Hippocampal formation (tissue), 2 donors: ENCODE results near the gene MRGPRE.

Experiments used
- DNase-seq, 2 donors: peaks; one replicate each; lab custom pipeline; 2025; lab: John Stamatoyannopoulos, UW

Gene MRGPRE

DNA sequence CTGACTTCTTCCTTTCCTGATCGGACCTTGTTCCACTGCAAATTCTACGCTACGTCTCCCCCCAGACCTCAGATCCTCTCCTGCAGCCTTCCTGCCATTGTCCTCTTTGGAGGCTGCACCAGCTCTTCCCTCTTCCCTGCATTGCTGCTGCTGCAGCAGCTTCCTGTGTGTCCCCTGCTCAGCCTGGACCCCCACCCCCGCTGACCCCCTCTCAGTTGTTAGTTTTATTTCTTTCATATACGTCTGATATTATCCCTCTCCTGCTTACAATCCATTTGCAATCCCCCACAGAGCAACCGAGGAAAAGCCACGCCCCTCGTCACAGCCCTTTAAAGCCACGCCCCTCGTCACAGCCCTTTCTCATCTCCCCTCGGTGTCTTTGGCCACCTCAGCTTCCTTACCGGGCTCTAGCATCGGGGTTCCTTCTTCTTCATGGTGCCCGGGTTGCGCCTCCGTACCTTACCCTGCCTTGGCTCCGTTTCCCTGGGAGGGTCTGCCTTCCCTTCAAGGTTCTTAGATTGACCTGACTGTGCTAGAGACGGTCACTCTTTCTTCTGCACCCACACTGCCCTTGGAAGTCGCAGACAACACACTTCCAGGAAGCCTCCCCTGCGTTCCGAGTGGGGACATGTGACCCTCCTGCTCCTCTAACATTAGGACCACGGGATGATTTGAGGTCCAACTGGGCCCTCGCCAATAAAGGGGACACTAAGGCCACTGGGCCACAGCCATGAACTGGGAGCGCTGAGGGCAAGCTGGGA is 18.4 kb downstream of the MRGPRE start:
- DNase-seq = no peak

DNA sequence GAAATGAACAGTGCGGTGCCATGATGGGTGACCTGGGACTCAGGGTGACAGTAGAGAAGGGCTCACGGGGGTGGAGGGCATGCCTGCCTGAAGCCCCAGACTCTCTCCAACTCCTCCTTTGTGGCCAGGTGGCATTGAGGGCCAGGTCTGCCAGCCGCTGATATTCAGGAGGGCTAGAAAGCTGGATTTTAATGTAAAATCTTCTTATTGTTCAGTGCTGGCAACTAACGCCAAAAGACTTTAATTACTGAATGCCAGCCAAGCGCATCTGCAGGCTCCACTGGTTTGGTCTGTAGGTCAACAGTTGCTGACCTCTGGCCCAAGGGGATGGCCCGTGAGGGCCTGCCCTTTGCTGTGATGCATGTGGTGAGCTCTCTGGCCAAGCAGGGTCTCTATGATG is 23.9 kb downstream of the MRGPRE start:
- no peak for DNase-seq

DNA sequence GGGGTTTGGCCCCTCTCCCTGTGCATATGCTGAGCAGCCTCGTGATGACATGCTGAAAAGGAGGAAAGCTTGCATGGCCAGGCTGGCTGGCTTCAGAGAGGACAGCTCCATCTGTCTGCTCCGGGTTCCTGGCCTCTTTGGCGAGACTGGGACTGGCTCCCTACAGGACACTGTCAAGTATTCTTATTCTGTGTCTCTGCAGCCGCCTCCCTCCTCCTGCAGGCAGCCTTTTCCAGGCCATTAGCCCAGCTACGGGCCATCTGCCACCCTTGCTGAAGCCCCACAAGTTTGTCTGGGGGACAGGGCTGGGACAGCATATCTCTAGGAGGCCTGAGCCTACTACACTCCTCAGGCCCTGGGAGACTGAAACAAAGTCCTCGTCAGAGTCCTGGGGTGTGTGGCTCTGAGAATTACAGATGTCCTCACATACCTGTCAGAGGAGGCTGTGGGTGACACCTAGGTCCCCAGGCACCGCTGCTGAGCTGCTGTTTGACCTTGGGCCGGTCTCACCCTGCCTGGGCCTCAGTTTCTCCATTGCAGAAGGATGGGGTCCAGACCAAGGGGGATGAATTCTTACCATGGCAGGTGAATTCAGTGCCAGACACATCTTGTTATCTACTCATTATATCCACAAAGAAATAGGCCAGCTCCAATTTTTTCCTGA is 24.6 kb downstream of the MRGPRE start:
- DNase-seq = no peak

DNA sequence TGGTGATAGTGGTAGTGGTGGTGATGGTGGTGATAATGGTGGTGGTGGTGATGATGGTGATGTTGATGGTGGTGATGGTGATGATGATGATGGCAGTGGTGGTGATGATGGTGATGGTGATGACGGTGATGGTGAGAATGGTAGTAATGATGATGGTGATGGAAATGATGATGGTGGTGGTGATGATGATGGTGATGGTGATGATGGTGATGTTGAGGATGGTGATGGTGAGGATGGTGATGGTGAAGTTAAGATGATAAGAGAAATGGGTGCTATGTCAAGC is 25.4 kb downstream of the MRGPRE start:
- no peak for DNase-seq

DNA sequence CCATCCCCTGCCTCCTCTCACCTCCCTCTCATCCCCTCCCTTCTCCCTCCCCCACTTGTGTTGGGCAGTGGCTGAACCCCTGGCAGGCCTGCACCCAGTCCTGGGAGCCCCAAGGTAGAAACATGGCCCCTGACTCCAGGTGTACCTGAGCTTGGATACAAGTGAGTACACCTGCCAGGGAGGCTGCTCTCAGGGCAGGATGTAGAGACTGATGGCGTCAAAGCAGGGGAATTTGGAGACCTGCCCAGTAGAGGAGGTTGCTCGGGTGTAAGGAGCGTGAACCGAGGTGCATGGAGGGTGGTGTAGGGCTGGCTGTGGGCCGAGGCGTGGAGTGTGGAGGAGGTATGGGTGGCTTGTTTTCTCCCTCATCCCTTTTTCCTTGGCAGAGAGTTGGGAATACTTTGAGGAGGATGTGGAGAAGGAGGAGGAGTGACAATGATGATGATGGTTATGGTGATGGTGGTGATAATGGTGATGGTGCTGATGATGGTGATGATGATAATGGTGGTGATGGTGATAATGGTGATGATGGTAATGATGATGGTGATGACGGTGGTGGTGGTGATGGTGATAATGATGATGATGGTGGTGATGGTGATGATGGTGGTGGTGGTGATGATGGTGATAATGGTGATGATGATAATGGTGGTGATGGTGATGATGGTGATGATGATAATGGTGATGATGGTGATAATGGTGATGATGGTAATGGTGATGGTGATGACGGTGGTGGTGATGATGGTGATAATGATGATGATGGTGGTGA is 25.9 kb downstream of the MRGPRE start:
- DNase-seq = no peak

DNA sequence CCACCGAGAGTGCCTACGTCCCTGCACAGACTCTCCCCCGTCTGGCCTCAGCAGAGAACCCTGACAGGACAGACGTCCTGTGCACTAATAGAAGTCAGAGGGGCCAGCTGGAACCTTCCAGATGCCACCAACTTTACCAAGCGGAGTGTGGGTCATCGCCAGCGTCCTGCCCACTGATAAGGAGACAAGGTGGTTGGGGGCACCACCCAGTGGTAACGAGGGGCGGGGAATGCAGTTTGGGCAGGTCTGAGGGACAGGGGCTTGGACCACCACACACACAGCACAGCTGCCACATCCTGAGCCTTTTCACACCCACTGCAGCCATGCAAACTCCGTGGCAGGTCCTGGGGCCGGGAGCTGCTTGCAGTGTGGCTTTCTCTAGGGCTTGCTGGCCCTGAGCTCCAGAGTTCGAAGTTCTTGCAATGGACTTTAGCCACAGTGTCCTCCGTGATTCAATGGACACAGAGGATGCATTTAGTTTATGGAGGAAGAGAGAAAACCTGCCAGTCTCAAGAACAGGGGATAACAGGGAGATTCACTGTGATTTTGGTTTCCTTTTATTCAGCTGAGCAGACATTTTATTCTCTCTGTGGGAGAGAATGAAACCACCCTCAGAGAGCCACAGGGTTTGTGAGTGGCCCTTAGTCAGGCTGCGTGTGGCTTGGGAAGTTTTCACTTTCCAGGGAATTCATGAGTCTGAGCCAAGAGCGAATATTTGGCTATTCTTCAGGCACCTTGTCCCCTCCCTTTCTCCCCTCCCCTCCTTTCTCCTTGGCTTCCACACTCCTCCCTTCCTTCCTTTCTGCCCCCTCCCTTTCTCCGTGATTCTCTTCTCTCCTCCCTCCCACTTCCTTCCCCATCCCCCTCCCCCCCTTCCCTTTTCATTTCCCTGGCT is 26.7 kb downstream of the MRGPRE start:
- no peak for DNase-seq

DNA sequence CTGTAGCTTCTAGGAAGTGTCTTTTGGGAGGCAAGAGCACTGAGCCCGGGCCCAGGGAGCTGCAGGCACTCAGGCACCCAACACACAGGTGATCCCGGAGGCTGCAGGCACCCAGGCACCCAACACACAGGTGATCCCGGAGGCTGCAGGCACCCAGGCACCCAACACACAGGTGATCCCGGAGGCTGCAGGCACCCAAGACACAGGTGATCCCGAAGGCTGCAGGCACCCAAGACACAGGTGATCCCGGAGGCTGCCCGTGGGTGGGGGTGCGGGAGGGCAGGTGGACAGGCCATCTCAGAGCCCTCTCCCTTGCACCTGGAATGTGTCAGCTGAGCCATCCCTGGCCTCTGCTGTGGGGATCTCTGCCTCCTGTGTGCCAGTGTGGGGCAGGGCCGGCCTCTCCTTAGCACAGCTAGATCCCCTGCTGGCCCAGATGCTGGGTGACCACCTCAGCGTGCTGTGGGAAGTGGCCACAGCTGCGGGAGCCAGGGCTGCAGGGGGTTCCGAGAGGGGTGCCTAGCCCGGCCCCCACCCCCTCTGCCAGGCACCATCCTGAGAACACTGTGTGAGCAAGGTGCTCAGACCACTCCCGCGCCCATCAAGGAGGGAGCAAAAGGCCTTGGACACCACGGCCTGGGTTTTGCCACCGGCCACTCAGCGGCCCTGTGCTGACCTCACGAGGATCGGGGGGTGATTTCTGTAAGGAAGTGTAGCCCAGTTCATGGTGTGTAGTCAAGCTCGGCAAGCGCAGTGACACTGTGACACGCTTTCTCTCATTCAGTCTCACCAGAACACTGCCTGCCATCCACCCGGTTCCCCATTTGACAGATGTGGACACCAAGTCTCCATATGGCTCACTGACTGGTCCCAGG is 27.8 kb downstream of the MRGPRE start:
- no peak for DNase-seq

DNA sequence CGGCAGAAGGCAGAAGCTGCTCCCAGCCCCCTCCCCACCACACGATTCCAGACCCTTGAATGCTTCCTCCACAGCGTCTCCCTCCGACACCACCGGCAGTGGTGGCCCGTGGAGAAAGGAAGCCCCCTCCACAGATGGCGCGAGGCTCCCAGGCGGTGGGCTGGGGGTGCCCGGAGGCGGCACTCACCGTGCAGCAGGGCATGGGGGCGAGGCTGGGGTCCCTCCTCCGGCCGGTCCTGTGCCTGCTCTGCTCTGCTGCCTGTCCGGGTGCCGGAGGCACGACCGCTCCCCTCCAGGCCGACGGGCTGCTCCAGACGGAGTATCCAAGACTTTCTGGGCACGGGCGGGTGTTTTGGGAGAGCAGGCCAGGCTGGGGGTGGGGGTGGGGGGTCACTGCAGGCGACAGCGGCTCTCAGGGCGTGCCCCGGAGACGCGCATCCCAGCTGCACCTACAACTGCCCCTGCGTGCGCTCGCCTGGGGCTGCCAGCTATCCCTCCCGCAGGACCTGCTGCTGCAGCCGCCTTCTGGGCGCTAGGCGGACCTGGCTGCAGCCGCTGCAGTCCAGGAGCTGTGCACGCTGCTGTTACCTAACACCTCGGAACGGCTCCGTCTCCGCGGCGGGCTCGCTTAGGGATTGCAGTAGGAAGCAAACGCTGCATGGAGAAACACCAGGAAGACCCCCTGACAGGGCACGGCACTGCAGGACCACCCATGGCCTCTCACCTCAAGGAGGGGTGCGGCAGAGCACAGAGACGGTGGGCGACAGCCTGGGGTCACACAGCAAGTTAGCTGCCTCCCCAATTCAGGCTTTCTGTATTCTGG is 28.8 kb downstream of the MRGPRE start:
- DNase-seq = no peak

DNA sequence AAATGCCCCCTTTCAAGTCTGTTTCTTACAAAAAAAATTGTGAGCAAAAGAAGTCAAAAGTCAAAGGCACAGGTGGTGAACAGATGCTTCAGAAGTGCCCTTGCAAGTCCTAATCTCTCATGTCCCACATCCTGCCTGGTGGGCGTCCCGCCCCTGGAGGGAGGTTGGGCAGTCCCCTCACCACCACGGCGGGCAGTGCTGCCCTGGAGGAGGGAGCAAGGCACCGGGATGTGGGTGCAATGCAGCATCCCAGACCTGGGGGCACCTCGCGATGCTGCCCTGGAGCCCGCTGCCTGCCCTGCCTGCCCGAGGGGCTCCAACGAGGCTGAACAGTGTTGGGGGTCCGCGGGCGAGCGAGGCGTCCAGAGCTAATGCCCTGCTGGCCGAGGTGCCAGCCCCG is 29.5 kb downstream of the MRGPRE start:
- DNase-seq = no peak

DNA sequence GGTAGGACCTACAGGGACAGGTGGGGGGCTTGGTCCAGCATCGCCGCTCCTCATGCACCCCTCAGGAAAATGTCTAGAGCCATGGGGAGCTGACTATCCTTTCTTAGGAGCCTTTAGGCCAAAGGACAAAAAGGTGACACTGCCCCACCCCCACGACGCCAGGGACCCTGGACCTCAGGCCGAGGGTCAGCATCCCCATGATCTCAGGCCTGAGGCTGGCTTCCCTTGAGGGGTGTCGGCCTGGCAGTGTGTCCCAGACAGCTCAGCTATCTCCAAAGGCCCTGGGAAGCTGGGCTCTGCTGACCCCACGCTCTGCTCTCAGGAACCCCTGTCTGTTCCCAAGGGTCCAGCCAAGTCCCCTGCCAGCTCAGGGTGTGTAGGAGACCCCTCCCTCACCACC is 29.9 kb downstream of the MRGPRE start:
- no peak for DNase-seq

DNA sequence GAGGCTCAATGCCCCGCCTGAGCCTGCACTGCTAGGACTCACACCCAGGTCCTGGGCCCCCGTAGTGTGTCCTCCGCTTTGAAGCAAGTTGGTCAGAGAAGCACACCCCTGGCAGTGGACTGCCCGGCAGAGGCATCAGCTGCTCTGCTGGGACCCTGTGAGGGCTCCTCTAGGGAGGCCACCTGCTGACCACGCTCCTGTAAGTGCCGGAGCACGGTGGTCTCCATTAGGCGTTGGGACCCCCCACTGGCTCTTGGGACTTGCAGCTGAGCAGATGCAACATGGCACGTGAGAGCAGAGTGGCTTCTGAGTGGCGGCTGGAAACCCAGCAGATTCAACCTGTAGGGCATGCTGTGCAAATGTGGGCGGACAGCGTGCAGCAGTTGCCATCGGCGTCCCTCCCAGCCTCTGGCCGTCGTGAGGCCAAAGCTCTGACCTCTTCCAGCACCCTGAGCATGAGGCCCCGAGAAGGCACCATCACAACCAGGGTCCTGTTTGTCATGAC is 30.5 kb downstream of the MRGPRE start:
- DNase-seq = no peak

DNA sequence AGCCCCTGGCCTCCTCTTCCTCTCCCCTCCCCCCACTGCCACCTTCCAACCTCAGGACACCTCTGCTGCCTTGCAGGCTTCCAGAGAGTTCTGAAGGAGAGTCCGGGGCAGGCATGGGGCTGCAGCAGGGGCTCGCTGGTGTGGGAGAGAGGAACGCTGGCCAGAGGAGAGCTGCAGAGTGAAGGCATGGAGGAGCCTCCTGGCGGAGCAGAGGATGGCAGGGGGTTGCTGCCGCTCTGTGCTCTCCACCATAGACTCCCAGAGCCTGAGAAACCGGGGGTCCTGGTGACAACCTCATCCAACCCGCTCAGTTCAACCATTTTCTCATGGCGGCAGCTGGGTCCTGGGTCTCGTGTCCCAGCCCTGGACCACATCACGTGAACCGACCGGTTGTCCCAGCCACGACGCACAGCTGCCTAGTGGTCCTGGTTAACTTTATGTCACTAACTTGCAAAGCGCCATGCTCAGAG is 31.1 kb downstream of the MRGPRE start:
- DNase-seq = no peak

DNA sequence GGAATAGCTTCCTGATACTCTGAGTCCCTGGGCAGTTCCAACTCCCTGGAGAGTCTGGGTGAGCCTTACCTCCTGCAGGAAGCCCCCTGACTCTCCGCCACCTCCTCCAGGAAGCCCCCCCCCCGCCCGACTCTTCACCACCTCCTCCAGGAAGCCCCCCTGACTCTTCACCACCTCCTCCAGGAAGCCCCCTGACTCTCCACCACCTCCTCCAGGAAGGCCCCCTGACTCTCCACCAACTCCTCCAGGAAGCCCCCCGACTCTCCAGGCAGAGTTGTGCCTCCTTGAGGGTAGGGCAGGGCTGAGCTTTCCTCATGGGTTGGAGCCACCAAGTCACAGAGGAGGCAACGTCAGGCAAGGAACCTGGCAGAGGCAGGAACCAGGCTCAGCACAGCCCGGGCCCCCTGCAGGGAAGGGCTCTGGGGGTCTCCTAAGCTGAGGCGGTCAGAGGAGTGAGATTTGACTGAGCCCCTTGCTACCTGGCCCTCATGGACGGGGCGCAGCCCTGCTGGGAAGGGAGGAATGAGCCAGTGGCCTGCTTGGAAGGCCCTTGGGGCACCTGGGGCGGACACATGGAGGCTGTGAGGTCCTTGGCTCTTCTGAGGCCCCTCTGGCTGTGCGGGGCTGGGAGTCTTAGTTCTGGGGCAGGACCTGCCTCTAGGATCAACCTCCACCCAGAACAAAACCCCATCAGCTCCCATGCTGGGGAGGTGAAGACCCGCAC is 31.7 kb downstream of the MRGPRE start:
- DNase-seq = no peak

DNA sequence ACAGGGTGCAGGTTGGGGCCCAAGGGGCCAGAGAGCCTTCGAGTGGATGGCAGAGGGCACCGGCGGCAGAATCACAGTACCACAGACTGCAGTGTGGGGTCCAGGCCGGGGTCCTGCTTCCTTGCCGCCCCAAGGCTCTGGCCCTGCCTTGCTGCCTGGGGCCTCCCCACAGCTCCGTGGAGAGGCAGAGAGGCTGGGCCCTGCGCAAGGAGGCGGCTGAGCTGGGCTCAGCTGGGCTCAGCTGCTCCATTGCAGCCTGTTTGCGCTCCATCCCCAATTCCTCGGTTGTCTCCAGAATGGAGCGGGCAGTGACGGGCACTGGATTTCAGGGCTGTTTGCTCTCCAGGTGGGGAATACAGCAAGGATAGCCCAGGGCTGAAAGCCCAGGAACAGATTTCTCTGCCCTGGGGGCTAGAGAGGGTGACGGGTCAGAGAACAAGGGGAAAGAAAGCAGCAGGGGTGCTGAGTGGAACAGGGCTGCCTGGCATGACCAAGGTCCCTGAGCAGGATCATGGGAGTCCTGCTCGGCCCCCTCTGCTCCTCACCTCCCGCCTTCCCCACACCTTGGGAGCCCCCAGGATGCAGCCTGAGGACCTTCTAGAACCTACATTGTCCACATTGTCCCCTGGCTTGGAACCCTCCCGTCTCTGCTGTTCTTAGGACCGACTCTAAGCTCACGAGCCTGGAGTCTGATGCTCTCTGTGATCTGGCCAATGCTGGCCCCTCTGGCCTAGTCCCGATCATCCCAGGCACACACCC is 32.5 kb downstream of the MRGPRE start:
- no peak for DNase-seq

DNA sequence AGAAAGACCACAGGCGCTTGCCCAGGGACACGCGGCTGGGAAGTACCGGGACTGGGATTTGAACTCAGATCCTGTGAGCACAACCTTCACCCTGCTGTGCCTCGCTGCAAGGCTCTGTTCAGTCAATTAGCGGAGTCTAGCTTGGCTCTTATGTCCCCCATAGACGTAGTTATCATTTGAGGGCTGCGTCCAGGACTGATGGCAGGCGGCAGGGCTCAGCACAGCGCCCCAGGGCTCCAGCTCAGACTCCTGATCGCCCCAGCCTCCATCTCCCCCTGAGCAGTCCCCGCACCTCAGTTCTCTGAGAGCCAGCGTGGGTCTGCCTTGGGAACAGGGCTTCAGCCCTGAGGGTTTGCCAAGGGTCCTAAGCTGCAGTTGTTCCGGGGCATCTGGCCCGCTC is 33.4 kb downstream of the MRGPRE start:
- DNase-seq = no peak

DNA sequence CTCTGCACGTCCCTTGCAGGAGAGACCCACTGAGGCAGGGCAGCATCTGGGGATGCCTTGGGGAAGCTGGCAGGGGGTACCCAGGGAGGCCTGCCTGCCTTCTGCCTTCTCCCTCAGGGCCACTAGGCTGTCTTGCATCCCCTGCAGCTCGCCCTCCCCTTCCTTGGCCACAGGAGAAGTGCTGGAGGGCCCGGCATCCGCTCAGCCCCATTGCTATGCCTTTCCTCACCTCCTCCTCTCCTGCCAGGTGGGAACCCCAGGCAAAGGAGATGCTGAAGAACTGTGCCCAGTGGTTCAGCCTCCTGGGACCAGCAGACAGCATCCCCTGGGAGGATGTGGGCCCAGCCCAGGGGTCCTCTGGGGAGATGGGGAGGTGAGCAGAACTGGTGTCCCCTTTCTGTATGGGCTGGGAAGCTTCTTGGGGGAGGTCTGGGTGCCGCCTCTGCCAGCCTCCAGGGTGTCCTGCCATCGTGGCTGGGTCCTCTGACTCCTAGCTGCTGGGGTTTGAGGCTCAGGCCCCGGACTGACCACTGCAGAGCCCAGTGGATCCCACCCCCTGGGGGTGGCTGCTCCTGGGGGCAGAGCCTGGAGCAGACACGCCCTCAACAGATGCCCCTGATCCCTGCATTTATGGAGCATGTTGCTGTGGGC is 34.2 kb downstream of the MRGPRE start:
- no peak for DNase-seq

DNA sequence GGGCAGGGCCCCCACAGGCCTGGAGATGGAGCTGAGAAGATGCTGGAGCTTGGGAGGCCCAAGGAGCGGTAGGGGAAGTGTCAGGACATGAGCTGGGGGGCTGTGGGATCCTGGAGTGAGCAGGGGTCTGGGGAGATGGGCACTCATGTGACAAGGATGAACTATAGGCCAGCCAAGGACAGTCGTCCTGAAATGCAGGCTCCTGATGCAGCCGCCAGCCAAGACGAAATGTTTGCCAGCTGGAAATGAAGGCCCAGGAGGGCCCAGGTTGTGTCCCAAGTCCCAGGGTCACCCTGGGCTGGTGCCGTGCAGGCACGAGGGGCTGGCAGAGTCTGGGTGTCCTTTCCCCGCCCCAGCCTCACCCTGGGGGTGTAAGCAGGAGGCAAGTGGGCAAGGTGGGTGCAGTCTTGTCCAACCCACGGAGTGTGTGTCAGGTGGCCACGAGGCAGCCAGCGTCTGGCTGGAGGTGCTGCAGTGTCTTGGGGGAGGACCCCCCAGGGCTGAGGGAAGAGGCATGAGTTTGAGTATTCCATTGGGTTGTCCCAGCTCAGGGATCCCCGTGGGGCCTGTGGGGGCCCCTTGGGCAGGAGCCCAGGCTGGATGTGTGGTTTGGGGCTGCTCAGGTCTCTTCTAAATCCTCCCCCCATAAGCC is 35.0 kb downstream of the MRGPRE start:
- no peak for DNase-seq
